ENCODE measurements around the gene CHCHD3. TPM values are rescaled to one million over a fixed set of nuclear protein-coding genes. Genes with fewer than 3 reads are reported as not detected.

CHCHD3 gene
- total RNA-seq, 2 donors from 2014 or later, result 69.3 to 95.6 TPM

- intact Hi-C loops (cut with DNase I, micrococcal nuclease), result no loop called here
Measured at GRCh38 chr7:132776048-132776620, 305.8 kb downstream of the CHCHD3 start.

GRCh38 chr7:132773527-132773956 lies 308.3 kb downstream of the CHCHD3 start:
- ATAC-seq (no peak), DNase-seq (no peak)
- intact Hi-C loops (cut with DNase I, micrococcal nuclease), result no loop called here

More at GRCh38 chr7:132776048-132776620, 305.8 kb downstream of the CHCHD3 start:
- ATAC-seq (no peak), DNase-seq (no peak)

- ATAC-seq (no peak), DNase-seq (no peak)
- intact Hi-C loops (cut with DNase I, micrococcal nuclease), result no loop called here
Measured at GRCh38 chr7:132771301-132771730, 310.6 kb downstream of the CHCHD3 start.

- ATAC-seq, result no peak
- intact Hi-C loops (cut with DNase I, micrococcal nuclease), result no loop called here
- no peak for DNase-seq
Measured at GRCh38 chr7:132770055-132770454, 311.8 kb downstream of the CHCHD3 start.

DNA sequence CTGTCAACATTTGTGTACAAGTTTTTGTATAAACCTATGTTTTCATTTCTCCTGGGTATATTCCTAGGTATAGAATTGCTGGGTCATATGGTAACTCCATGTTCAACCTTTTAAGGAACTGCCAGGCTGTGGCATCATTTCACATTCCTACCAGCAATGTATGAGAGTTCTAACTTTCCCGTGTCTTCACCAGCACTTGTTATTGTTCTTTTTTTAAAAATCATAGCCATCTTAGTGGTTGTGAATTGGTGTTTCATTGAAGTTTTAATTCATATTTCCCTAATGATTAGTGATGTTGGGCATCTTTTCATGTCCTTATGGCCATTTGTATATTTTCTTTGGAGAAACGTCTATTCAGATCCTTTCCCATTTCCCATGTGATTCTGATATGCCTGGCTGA lies 312.6 kb downstream of the CHCHD3 start:
- ATAC-seq (no peak), DNase-seq (no peak)
- intact Hi-C loops (cut with DNase I, micrococcal nuclease), result no loop called here

- no peak for DNase-seq
- intact Hi-C loops (cut with DNase I, micrococcal nuclease), result no loop called here
- no peak for ATAC-seq
Measured at GRCh38 chr7:132768099-132768498, 313.8 kb downstream of the CHCHD3 start.

- DNase-seq (no peak), ATAC-seq (no peak)
- intact Hi-C loops (cut with DNase I, micrococcal nuclease), result no loop called here
Measured at GRCh38 chr7:132767378-132767777, 314.5 kb downstream of the CHCHD3 start.

GRCh38 chr7:132766660-132767059 lies 315.2 kb downstream of the CHCHD3 start:
- no peak for DNase-seq
- no peak for ATAC-seq
- intact Hi-C loops (cut with DNase I, micrococcal nuclease), result no loop called here

DNA sequence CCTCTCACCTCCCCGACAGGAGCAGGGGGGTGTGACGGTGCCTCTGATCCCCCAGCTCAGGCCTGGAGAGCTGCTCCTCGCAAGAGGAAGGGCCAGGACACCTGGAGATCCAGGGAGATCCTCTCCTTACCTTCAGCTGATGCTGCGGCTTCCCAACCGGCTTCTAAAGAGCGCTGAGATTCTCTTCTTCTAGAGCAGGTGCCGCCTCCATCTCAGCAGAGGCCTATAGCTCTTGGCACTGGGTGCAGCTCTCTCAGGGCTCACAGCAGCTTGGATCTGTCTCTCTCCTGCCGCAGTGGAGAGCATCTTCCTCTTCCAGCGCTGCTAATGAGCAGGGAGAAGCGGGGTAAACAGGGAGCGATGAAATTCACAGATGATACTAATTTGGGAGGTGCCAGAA lies 316.0 kb downstream of the CHCHD3 start:
- ATAC-seq (no peak), DNase-seq (no peak)
- intact Hi-C loops (cut with DNase I, micrococcal nuclease), result no loop called here

DNA sequence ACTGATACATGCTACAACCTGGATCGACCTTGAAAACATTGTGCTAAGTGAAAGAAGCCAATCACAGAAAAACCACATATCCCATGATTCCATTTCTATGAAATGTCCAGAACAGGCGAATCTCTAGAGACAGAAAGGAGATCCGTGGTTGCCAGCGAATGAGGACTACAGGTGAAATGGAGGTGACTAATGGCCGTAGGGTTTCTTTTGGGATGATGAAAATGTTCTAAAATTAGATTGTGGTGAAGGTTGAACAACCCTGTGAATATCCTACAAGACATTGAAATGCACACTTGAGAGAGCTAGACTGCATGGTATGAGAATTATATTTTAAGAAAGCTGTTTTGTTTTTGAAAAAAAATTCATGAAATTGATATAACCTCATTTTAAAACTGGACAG lies 317.1 kb downstream of the CHCHD3 start:
- intact Hi-C loops (cut with DNase I, micrococcal nuclease), result no loop called here
- no peak for DNase-seq
- ATAC-seq, result no peak

GRCh38 chr7:132760866-132761265 lies 321.0 kb downstream of the CHCHD3 start:
- intact Hi-C loops (cut with DNase I, micrococcal nuclease), result no loop called here
- DNase-seq (no peak), ATAC-seq (no peak)

- ATAC-seq (no peak), DNase-seq (no peak)
- intact Hi-C loops (cut with DNase I, micrococcal nuclease), result no loop called here
Measured at GRCh38 chr7:132760244-132760623, 321.7 kb downstream of the CHCHD3 start.

- ATAC-seq, result no peak
Measured at GRCh38 chr7:132759482-132760243, 322.2 kb downstream of the CHCHD3 start.

GRCh38 chr7:132758986-132759385 lies 322.9 kb downstream of the CHCHD3 start:
- ATAC-seq (no peak), DNase-seq (no peak)
- intact Hi-C loops (cut with DNase I, micrococcal nuclease), result no loop called here

More at GRCh38 chr7:132759482-132760243, 322.2 kb downstream of the CHCHD3 start:
- DNase-seq, result no peak
- intact Hi-C loops (cut with DNase I, micrococcal nuclease), result no loop called here

DNA sequence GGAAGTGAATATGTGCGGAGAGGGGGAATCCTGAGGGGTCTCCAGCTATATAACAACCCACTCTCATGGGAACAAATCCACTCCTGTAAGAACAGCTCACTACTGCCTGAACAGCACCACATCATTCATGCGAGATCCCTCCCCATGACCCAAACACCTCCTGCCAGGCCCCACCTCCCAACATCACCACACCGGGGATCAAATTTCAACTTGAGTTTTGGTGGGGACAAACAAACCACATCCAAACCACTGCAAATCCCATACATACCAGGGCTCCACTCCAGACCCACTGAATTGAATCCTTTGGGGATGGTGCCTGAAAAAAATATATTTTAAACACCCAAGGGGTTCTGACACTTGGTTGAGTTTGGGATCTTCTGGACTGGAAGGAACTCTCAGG lies 324.1 kb downstream of the CHCHD3 start:
- intact Hi-C loops (cut with DNase I, micrococcal nuclease), result no loop called here
- ATAC-seq (no peak), DNase-seq (no peak)

DNA sequence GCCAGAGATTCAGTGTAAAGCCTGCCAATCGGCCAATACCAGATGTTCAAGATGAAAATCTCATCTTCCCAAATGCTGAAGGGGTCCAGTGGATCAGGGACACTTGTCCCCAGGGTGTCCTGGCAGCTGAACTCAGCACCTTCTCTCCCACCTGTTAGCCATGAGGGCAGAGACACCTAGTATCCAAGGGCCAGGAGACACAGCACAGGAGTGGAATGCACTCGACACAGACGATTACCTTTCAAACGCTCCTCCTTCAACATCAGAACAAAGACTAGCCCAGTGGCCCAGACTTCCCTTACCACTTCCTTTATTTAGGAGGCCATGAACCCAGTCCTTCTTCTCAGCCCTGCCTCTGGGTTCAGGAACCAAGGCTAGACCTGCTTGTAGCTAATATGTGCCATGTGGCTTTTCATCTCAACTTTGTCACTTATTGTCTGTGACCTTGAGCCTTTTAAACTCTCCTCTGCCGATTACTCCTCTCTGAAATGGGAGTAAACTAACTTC lies 325.4 kb downstream of the CHCHD3 start:
- no peak for DNase-seq
- intact Hi-C loops (cut with DNase I, micrococcal nuclease), result no loop called here
- no peak for ATAC-seq

GRCh38 chr7:132755538-132756483 lies 326.1 kb downstream of the CHCHD3 start:
- intact Hi-C loops (cut with DNase I, micrococcal nuclease), result no loop called here
- ATAC-seq, result no peak
- no peak for DNase-seq

- DNase-seq, result no peak
- ATAC-seq, result no peak
- intact Hi-C loops (cut with DNase I, micrococcal nuclease), result no loop called here
Measured at GRCh38 chr7:132752431-132752830, 329.5 kb downstream of the CHCHD3 start.

GRCh38 chr7:132751244-132751647 lies 330.6 kb downstream of the CHCHD3 start:
- DNase-seq (no peak), ATAC-seq (no peak)
- intact Hi-C loops (cut with DNase I, micrococcal nuclease), result no loop called here

Data from left colon (tissue), 2 donors.